ENCODE measurements around the gene PLCB1. TPM values are rescaled to one million over a fixed set of nuclear protein-coding genes. Genes with fewer than 3 reads are reported as not detected.

Gene PLCB1
- total and polyA plus RNA-seq, 4 donors = 1.6 to 43.8 (median 6.1) TPM

GRCh38 chr20:8492173-8492572 lies 360.1 kb downstream of the PLCB1 start:
- H3K9me3 ChIP-seq (ENCODE audit: control insufficient read depth in 4 of 4, insufficient read depth in 3 of 4, low read length in 3 of 4) = peaks cover 0 to 3% (median 0%) of the 10 kb centered on the region in 4 donors
- TF ChIP-seq CTCF (IDR thresholded peaks at IDR 0.05; ENCODE audit: control extremely low read depth, extremely low read depth) = no peak

DNA sequence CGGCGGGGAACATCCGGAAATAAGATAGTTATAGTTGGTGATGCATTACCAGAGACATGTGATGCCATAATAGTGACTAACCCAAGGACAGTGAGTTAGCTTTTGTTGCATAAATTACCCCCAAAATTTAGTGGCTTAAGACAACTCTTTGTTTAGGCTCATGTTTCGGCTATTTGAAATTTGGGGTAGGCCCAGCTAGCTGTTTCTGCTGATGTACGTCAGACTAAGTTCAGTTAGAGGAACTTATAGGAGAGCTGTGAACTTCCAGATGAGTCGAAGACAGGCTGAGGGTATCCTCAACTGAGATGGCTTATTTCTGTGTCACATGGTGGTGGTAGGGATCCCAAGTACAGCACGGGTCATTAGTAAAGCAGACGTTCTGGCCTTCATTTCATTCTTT lies 366.5 kb downstream of the PLCB1 start:
- ATAC-seq (ENCODE audit: insufficient read depth, low FRiP score) = no peak
- no peak overlapping the region for H3K9ac ChIP-seq (ENCODE audit: insufficient read depth in 1 of 2, low read length in 2 of 2)
- H3K36me3 ChIP-seq (ENCODE audit: control insufficient read depth in 4 of 4, insufficient read depth in 4 of 4, low read length in 4 of 4) = no peaks in the 10 kb centered on the region
- H3K9me3 ChIP-seq (ENCODE audit: control insufficient read depth in 4 of 4, insufficient read depth in 3 of 4, low read length in 3 of 4) = peaks cover 0 to 3% (median 0%) of the 10 kb centered on the region in 4 donors
- DNase-seq = no peak
- H3K4me1 ChIP-seq (ENCODE audit: control insufficient read depth in 5 of 5, insufficient read depth in 5 of 5, low read length in 5 of 5) = peaks cover 0 to 14% (median 7%) of the 10 kb centered on the region in 5 donors
- H3K27ac ChIP-seq (ENCODE audit: low read depth in 1 of 2, low read length in 1 of 2) = no peak overlapping the region
- no peaks in the 10 kb centered on the region for H3K27me3 ChIP-seq (ENCODE audit: control insufficient read depth in 3 of 3, insufficient read depth in 3 of 3, low read length in 2 of 3)
- 95 to 98% methylated on average over 8 of the region's 8 CpGs for WGBS, 2 donors
- TF ChIP-seq CTCF (IDR thresholded peaks at IDR 0.05; ENCODE audit: control extremely low read depth, extremely low read depth) = no peak
- no peak overlapping the region for H3K4me3 ChIP-seq

More at GRCh38 chr20:8492173-8492572, 360.1 kb downstream of the PLCB1 start:
- DNase-seq (no peak), ATAC-seq (ENCODE audit: insufficient read depth, low FRiP score) (no peak)
- Histone ChIP-seq H3K27me3 (ENCODE audit: control insufficient read depth in 3 of 3, insufficient read depth in 3 of 3, low read length in 2 of 3) (no peaks in the 10 kb centered on the region), H3K4me1 (ENCODE audit: control insufficient read depth in 5 of 5, insufficient read depth in 5 of 5, low read length in 5 of 5) (peaks cover 0 to 25% (median 7%) of the 10 kb centered on the region in 5 donors), H3K27ac (ENCODE audit: low read depth in 1 of 2, low read length in 1 of 2) (no peak overlapping the region), H3K4me3 (no peak overlapping the region), H3K36me3 (ENCODE audit: control insufficient read depth in 4 of 4, insufficient read depth in 4 of 4, low read length in 4 of 4) (no peaks in the 10 kb centered on the region), H3K9ac (ENCODE audit: insufficient read depth in 1 of 2, low read length in 2 of 2) (no peak overlapping the region)

DNA sequence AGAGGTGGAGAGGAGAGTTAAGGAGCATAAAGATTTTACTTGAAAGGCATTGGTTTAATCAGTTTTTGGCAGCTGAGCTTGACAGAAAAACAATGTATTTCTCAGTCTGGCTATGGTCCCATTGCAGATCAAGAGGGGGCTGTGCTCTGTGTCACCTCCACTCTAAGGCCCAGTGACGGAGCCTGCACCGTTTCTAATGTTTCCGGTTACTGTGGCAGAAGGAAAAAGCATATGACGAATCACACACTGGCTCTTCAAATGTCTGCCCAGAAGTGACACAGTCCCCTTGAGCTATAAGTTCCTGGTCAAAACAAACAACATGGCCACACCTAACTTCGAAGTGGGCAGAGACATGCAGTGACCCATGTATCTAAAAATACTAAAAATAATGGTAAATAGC lies 372.0 kb downstream of the PLCB1 start:
- H3K27ac ChIP-seq (ENCODE audit: low read depth in 1 of 2, low read length in 1 of 2) = no peak overlapping the region
- H3K27me3 ChIP-seq (ENCODE audit: control insufficient read depth in 3 of 3, insufficient read depth in 3 of 3, low read length in 2 of 3) = no peaks in the 10 kb centered on the region
- H3K36me3 ChIP-seq (ENCODE audit: control insufficient read depth in 4 of 4, insufficient read depth in 4 of 4, low read length in 4 of 4) = no peaks in the 10 kb centered on the region
- WGBS, 2 donors = 76 to 84% methylated on average over 5 of the region's 5 CpGs
- DNase-seq (no peak), ATAC-seq (ENCODE audit: insufficient read depth, low FRiP score) (no peak)
- H3K9ac ChIP-seq (ENCODE audit: insufficient read depth in 1 of 2, low read length in 2 of 2) = no peak overlapping the region
- no peak for TF ChIP-seq CTCF (IDR thresholded peaks at IDR 0.05; ENCODE audit: control extremely low read depth, extremely low read depth)
- no peaks in the 10 kb centered on the region for H3K9me3 ChIP-seq (ENCODE audit: control insufficient read depth in 4 of 4, insufficient read depth in 3 of 4, low read length in 3 of 4)
- H3K4me1 ChIP-seq (ENCODE audit: control insufficient read depth in 5 of 5, insufficient read depth in 5 of 5, low read length in 5 of 5) = peaks cover 0 to 2% (median 0%) of the 10 kb centered on the region in 5 donors
- H3K4me3 ChIP-seq = no peak overlapping the region
